Measurements from ENCODE around the gene ITGA4.
A peak's percentile ranks its signal among the peaks of the same experiment; 100 is the strongest.

ITGA4 gene

GRCh38 chr2:181542170-181542569 is 85.0 kb downstream of the ITGA4 start:
- TF ChIP-seq REST (IDR thresholded peaks at IDR 0.05; ENCODE audit: low read depth), result no peak
- no peak for TF ChIP-seq CEBPB (IDR thresholded peaks at IDR 0.05)
- no peak for TF ChIP-seq NFIC (IDR thresholded peaks at IDR 0.05)
- TF ChIP-seq FOXM1 (IDR thresholded peaks at IDR 0.05; ENCODE audit: borderline replicate concordance, low read depth), result no peak
- TF ChIP-seq RAD21 (IDR thresholded peaks at IDR 0.05; ENCODE audit: low read depth), result no peak

- TF ChIP-seq FOXM1 (IDR thresholded peaks at IDR 0.05; ENCODE audit: borderline replicate concordance, low read depth) (no peak), CEBPB (IDR thresholded peaks at IDR 0.05) (no peak), ZBTB7A (IDR thresholded peaks at IDR 0.05; ENCODE audit: low read depth) (no peak), EP300 (IDR thresholded peaks at IDR 0.05; ENCODE audit: borderline replicate concordance) (no peak), YY1 (IDR thresholded peaks at IDR 0.05; ENCODE audit: low read depth) (no peak)
These were observed 88.9 kb downstream of the ITGA4 start for GRCh38 chr2:181546086-181546485.

DNA sequence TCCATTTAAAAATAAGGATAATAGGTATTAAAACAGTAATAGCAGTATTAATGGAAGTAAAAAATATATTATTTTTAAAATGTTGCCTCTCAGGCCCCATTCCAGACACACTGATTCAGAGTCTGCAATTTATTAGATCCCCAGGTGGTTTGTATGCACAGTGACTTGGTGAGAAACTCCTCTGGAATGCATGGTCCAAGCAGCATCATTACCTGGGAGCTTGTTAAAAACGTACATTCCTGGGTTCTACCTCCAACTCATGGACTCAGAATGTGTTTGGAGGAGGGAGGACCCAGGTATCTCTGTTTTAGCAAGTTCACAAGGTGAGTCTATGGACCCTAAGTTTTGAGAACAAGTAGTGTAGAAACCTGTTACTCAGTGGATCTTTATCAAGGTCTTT is 95.6 kb downstream of the ITGA4 start:
- TF ChIP-seq FOXM1 (IDR thresholded peaks at IDR 0.05; ENCODE audit: borderline replicate concordance, low read depth) (no peak), CEBPB (IDR thresholded peaks at IDR 0.05) (no peak), TAF1 (IDR thresholded peaks at IDR 0.05; ENCODE audit: low read depth) (no peak), RAD21 (IDR thresholded peaks at IDR 0.05; ENCODE audit: low read depth) (no peak), USF1 (IDR thresholded peaks at IDR 0.05) (no peak), EGR1 (IDR thresholded peaks at IDR 0.05) (no peak), EP300 (IDR thresholded peaks at IDR 0.05; ENCODE audit: borderline replicate concordance) (0 out of 2 replicates have a peak, but pooled peaks have one; percentile 23), NFIC (IDR thresholded peaks at IDR 0.05) (no peak), YY1 (IDR thresholded peaks at IDR 0.05; ENCODE audit: low read depth) (no peak), TCF12 (IDR thresholded peaks at IDR 0.05; ENCODE audit: low read depth) (no peak), TEAD4 (IDR thresholded peaks at IDR 0.05) (peak; percentile 40), REST (IDR thresholded peaks at IDR 0.05; ENCODE audit: low read depth) (no peak), CREB1 (IDR thresholded peaks at IDR 0.05; ENCODE audit: low read depth) (no peak), ZBTB7A (IDR thresholded peaks at IDR 0.05; ENCODE audit: low read depth) (no peak)
- TF ChIP-seq, protein P1, sequence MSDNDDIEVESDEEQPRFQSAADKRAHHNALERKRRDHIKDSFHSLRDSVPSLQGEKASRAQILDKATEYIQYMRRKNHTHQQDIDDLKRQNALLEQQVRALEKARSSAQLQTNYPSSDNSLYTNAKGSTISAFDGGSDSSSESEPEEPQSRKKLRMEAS (IDR thresholded peaks at IDR 0.05), result no peak

GRCh38 chr2:181553244-181553643 is 96.1 kb downstream of the ITGA4 start:
- no peak for TF ChIP-seq CREB1 (IDR thresholded peaks at IDR 0.05; ENCODE audit: low read depth)
- no peak for TF ChIP-seq USF1 (IDR thresholded peaks at IDR 0.05)
- no peak for TF ChIP-seq TAF1 (IDR thresholded peaks at IDR 0.05; ENCODE audit: low read depth)
- no peak for TF ChIP-seq REST (IDR thresholded peaks at IDR 0.05; ENCODE audit: low read depth)
- TF ChIP-seq EGR1 (IDR thresholded peaks at IDR 0.05), result no peak
- no peak for TF ChIP-seq YY1 (IDR thresholded peaks at IDR 0.05; ENCODE audit: low read depth)
- no peak for TF ChIP-seq TCF12 (IDR thresholded peaks at IDR 0.05; ENCODE audit: low read depth)
- TF ChIP-seq, protein P1 (IDR thresholded peaks at IDR 0.05), result no peak
- TF ChIP-seq NFIC (IDR thresholded peaks at IDR 0.05), result no peak
- TF ChIP-seq EP300 (IDR thresholded peaks at IDR 0.05; ENCODE audit: borderline replicate concordance), result no peak
- TF ChIP-seq RAD21 (IDR thresholded peaks at IDR 0.05; ENCODE audit: low read depth), result no peak
- TF ChIP-seq FOXM1 (IDR thresholded peaks at IDR 0.05; ENCODE audit: borderline replicate concordance, low read depth), result no peak
- TF ChIP-seq ZBTB7A (IDR thresholded peaks at IDR 0.05; ENCODE audit: low read depth), result no peak
- TF ChIP-seq CEBPB (IDR thresholded peaks at IDR 0.05), result no peak
